HepG2 (cell line): ENCODE data around the gene CDS1. TPM values are rescaled to one million over a fixed set of nuclear protein-coding genes. Genes with fewer than 3 reads are reported as not detected.

Experiments used
- ATAC-seq: fragments of 200-7000 bp; cut with Tn5 transposase; 3 replicates; pipeline ENCODE4 v1.9.1; 2020; ENCODE audit warnings: mild to moderate bottlenecking, moderate library complexity
- BruUV-seq: library from RNA; stranded (reverse); fragments of 400-500 nt; replicated peaks from 2 replicates; lab custom pipeline; 2021; lab: Mats Ljungman, UMichigan
- CTCF ChIA-PET: fragments of 300-600 bp; formaldehyde crosslinking; extraction: SDS; loops from one replicate; lab custom pipeline; 2021; ENCODE audit warnings: low total read pairs, inconsistent platforms, low intra/inter-chr PET ratio; lab: Yijun Ruan, JAX
- POLR2A ChIA-PET: fragments of 350-600 bp; sonication (Branson Sonifier 250); formaldehyde crosslinking; loops from one replicate; lab custom pipeline; 2020; ENCODE audit warnings: antibody characterized with exemption, inconsistent platforms; lab: Yijun Ruan, JAX
- DNase-seq: peaks from one replicate; pipeline ENCODE4 v3.0.0-alpha.2; 2015; ENCODE audit warnings: low spot score
- FAIRE-seq: peaks from 3 replicates; lab custom pipeline; 2011; peaks lifted over from hg19 to GRCh38; lab: Jason Lieb, UNC
- H2AFZ ChIP-seq: one replicate; pipeline ENCODE4 v1.6.1; 2011; ENCODE audit warnings: low read length, inconsistent platforms
- H3K27ac ChIP-seq: fragments of 300-600 bp; 3 replicates; pipeline ENCODE4 v1.8.0; 2011; ENCODE audit warnings: mixed run types, mild to moderate bottlenecking, mixed read lengths, low read length, inconsistent platforms; ENCODE audit not compliant: insufficient read depth; ENCODE audit errors: extremely low read length
- H3K27me3 ChIP-seq, 2 experiments: fragments of 200-600 bp in 1 of 2; 2 replicates in 1 of 2; 3 replicates in 1 of 2; pipeline versions ENCODE4 v1.6.0 to v1.8.0; 2011; ENCODE audit warnings: low read length in 2 of 2, mild to moderate bottlenecking in 2 of 2, moderate library complexity in 2 of 2, inconsistent platforms in 1 of 2; ENCODE audit not compliant: insufficient read depth in 2 of 2, control insufficient read depth in 1 of 2
- H3K36me3 ChIP-seq, 2 experiments: fragments of 200-600 bp in 1 of 2; replicated peaks in 1 of 2; 2 replicates in 1 of 2; 3 replicates in 1 of 2; pipeline versions ENCODE4 v1.5.1 to v1.8.0; 2011; ENCODE audit warnings: low read length in 2 of 2, inconsistent platforms in 1 of 2; ENCODE audit not compliant: insufficient read depth in 2 of 2, control insufficient read depth in 1 of 2
- H3K4me1 ChIP-seq: 2 replicates; pipeline ENCODE4 v1.5.1; 2012; ENCODE audit warnings: low read length, inconsistent platforms; ENCODE audit not compliant: insufficient read depth
- H3K4me2 ChIP-seq: 2 replicates; pipeline ENCODE4 v1.6.0; 2011; ENCODE audit warnings: low read depth, low read length, inconsistent platforms
- H3K4me3 ChIP-seq, 3 experiments: fragments of 200-600 bp in 1 of 3; sonication (generic), shearing (Covaris generic) in 1 of 3; replicated peaks in 1 of 3; 2 replicates each; pipeline ENCODE4 v1.5.1; 2011 to 2016; ENCODE audit warnings: low read length in 3 of 3, inconsistent platforms in 2 of 3, low read depth in 2 of 3, mild to moderate bottlenecking in 2 of 3, control low read depth in 1 of 3, mixed read lengths in 1 of 3; ENCODE audit not compliant: insufficient read depth in 1 of 3
- H3K79me2 ChIP-seq: one replicate; pipeline ENCODE4 v1.6.1; 2011; ENCODE audit warnings: low read length, inconsistent platforms; ENCODE audit not compliant: insufficient read depth
- H3K9ac ChIP-seq: 2 replicates; pipeline ENCODE4 v1.6.0; 2011; ENCODE audit warnings: mild to moderate bottlenecking, low read depth, low read length, inconsistent platforms; ENCODE audit not compliant: insufficient read depth
- H3K9me3 ChIP-seq: 2 replicates; pipeline ENCODE4 v1.5.1; 2012; ENCODE audit warnings: mild to moderate bottlenecking, low read length
- H4K20me1 ChIP-seq: 2 replicates; pipeline ENCODE4 v1.6.0; 2011; ENCODE audit warnings: inconsistent platforms, mild to moderate bottlenecking, low read length, moderate library complexity; ENCODE audit not compliant: insufficient read depth
- CBX2 ChIP-seq, 2 experiments: fragments of 200-600 bp in 1 of 2; sonication (generic); formaldehyde crosslinking in 1 of 2; IDR thresholded peaks; 2 replicates each; pipeline versions ENCODE4 v1.7.0 to v1.8.1; 2018 to 2022; ENCODE audit warnings: low read depth in 2 of 2, low read length in 1 of 2, mild to moderate bottlenecking in 1 of 2, missing genetic modification reagents in 1 of 2
- GATAD2A ChIP-seq: IDR thresholded peaks from 2 replicates; pipeline ENCODE4 v1.6.1; 2016
- NFE2 ChIP-seq: sonication (generic); formaldehyde crosslinking; IDR thresholded peaks from 2 replicates; pipeline ENCODE4 v1.4.0; 2020; ENCODE audit warnings: missing genetic modification reagents
- RFX1 ChIP-seq: fragments of 450-650 bp; IDR thresholded peaks from 2 replicates; pipeline ENCODE4 v1.6.1; 2017
- SMARCC2 ChIP-seq: fragments of 450-650 bp; IDR thresholded peaks from 2 replicates; pipeline ENCODE4 v1.6.1; 2017; ENCODE audit warnings: antibody characterized with exemption, mild to moderate bottlenecking
- SNRNP70 ChIP-seq: fragments of 200-400 bp; formaldehyde crosslinking; IDR thresholded peaks from 2 replicates; pipeline ENCODE4 v1.6.1; 2017; ENCODE audit warnings: mild to moderate bottlenecking, low read depth, low read length, moderate library complexity
- USF2 ChIP-seq, 2 experiments: sonication (generic) in 1 of 2; formaldehyde crosslinking in 1 of 2; IDR thresholded peaks; 2 replicates each; pipeline versions ENCODE4 v1.5.1 to v1.6.1; 2011 to 2020; ENCODE audit warnings: borderline replicate concordance in 1 of 2, low read depth in 1 of 2, low read length in 1 of 2, mild to moderate bottlenecking in 1 of 2, missing genetic modification reagents in 1 of 2, moderate library complexity in 1 of 2
- ZBTB3 ChIP-seq: sonication (generic); formaldehyde crosslinking; IDR thresholded peaks from 2 replicates; pipeline ENCODE4 v1.4.0; 2020; ENCODE audit warnings: low read depth, mild to moderate bottlenecking, moderate library complexity, missing genetic modification reagents, borderline replicate concordance
- ZFP1 ChIP-seq: IDR thresholded peaks from 2 replicates; pipeline ENCODE4 v1.6.1; 2016
- ZNF142 ChIP-seq: sonication (generic); formaldehyde crosslinking; IDR thresholded peaks from 2 replicates; pipeline ENCODE4 v1.4.0; 2020; ENCODE audit warnings: missing genetic modification reagents
- ZNF362 ChIP-seq: sonication (generic); formaldehyde crosslinking; IDR thresholded peaks from 2 replicates; pipeline ENCODE4 v1.4.0; 2020; ENCODE audit warnings: missing genetic modification reagents, mild to moderate bottlenecking, borderline replicate concordance
- ZNF552 ChIP-seq: sonication (generic); formaldehyde crosslinking; IDR thresholded peaks from 2 replicates; pipeline ENCODE4 v1.9.0; 2022; ENCODE audit warnings: missing genetic modification reagents, mild to moderate bottlenecking, borderline replicate concordance
- ZNF850 ChIP-seq: sonication (generic); formaldehyde crosslinking; conservative IDR thresholded peaks from 2 replicates; pipeline ENCODE4 v1.9.0; 2021; ENCODE audit warnings: mild to moderate bottlenecking, missing genetic modification reagents
- ZSCAN25 ChIP-seq: sonication (generic); formaldehyde crosslinking; IDR thresholded peaks from 2 replicates; pipeline ENCODE4 v1.8.0; 2022; ENCODE audit warnings: mild to moderate bottlenecking, missing genetic modification reagents
- WGBS: methylation state at CpG from one replicate; pipeline ENCODE4 v1.1.6; 2017; ENCODE audit warnings: low lambda C conversion rate; 5-methylcytosine and 5-hydroxymethylcytosine counted together
- in situ Hi-C: cut with HindIII; loops from 2 replicates; pipeline ENCODE4 v1.10.0; 2017; ENCODE audit warnings: low pct_unique_long_range_greater_than_20kb; ENCODE audit not compliant: extremely low pct_ligation_motif_present
- intact Hi-C: fragments of 100-400 bp; cut with micrococcal nuclease; formaldehyde crosslinking; loops from one replicate; pipeline ENCODE4 v1.10.0; 2022; ENCODE audit not compliant: unreplicated experiment
- polyA plus RNA-seq, 8 experiments: library from polyadenylated mRNA; depleted of rRNA in 3 of 8; stranded (reverse) in 7 of 8; unstranded in 1 of 8; fragments of >200 nt; fragmentation: Illumina TruSeq in 4 of 8; extraction: Trizol in 4 of 8; gene quantifications; 2 replicates each; pipeline versions ENCODE4 v1.2.1 to v1.2.3, GENCODE V29; 2011 to 2016; ENCODE audit warnings: low read depth in 4 of 8, missing spikeins in 1 of 8, mixed read lengths in 1 of 8; ENCODE audit not compliant: insufficient read depth in 1 of 8
- total RNA-seq, 5 experiments: library from RNA; depleted of rRNA; stranded (reverse); fragments of >200 nt; fragmentation: Illumina TruSeq; extraction: Trizol; gene quantifications; 2 replicates each; pipeline ENCODE4 v1.2.3, GENCODE V29; 2016; ENCODE audit warnings: low read depth in 1 of 5

CDS1 gene
- total and polyA plus RNA-seq, 2 of the 13 experiments (the other 11 are each of a cell fraction or from before 2014, with no cell fraction given): 2.1 to 3.2 TPM

- TF ChIP-seq GATAD2A (CRISPR knock-in tag) (0 out of 2 replicates have a peak, but pooled peaks have one; percentile 20), ZNF850 (CRISPR knock-in tag) (no peak), NFE2 (CRISPR knock-in tag) (no peak), SNRNP70 (no peak)
Measured at GRCh38 chr4:84647312-84647884, 64.5 kb downstream of the CDS1 start (continued).

GRCh38 chr4:84648178-84648577 is 65.3 kb downstream of the CDS1 start:
- H3K27me3 ChIP-seq: no peaks in the 10 kb centered on the region
- WGBS: 90% methylated on average over 1 of the region's 1 CpG
- H3K4me2 ChIP-seq: no peak overlapping the region
- no peaks in the 10 kb centered on the region for H3K79me2 ChIP-seq
- no peak overlapping the region for H3K9ac ChIP-seq
- H3K9me3 ChIP-seq: no peaks in the 10 kb centered on the region
- no peak for DNase-seq
- POLR2A ChIA-PET: no interaction called here
- no peaks in the 10 kb centered on the region for H3K36me3 ChIP-seq
- H3K4me1 ChIP-seq: peaks cover 22% of the 10 kb centered on the region
- CTCF ChIA-PET: no interaction called here
- no peak for ATAC-seq
- H3K4me3 ChIP-seq: no peak overlapping the region
- H2AFZ ChIP-seq: no peak overlapping the region
- BruUV-seq: no TSS peak
- FAIRE-seq: no peak
- no peak overlapping the region for H3K27ac ChIP-seq
- intact Hi-C loops (no loop called here), in situ Hi-C loops (no loop called here)
- no peaks in the 10 kb centered on the region for H4K20me1 ChIP-seq
- TF ChIP-seq ZNF362 (CRISPR knock-in tag) (no peak), CBX2 (IDR thresholded peaks at IDR 0.05; ENCODE audit: low read depth, low read length) (no peak), CBX2 (CRISPR knock-in tag; IDR thresholded peaks at IDR 0.05; ENCODE audit: low read depth) (no peak), ZBTB3 (CRISPR knock-in tag) (no peak), ZNF552 (CRISPR knock-in tag) (no peak), ZNF142 (no peak), USF2 (IDR thresholded peaks at IDR 0.05; ENCODE audit: low read depth, low read length) (no peak), USF2 (CRISPR knock-in tag; IDR thresholded peaks at IDR 0.05; ENCODE audit: borderline replicate concordance) (no peak), ZFP1 (no peak), ZSCAN25 (CRISPR knock-in tag) (no peak), SMARCC2 (no peak), RFX1 (no peak)
